HEK293 (cell line): Measurements from ENCODE around the gene C2orf42.

Source experiments
- CTCF ChIA-PET: fragments of 350-600 bp; formaldehyde crosslinking; extraction: SDS; loops from one replicate; lab custom pipeline; 2021; ENCODE audit warnings: antibody characterized with exemption; lab: Yijun Ruan, JAX
- POLR2A ChIA-PET: fragments of 300-600 bp; formaldehyde crosslinking; extraction: SDS; loops from one replicate; lab custom pipeline; 2020; ENCODE audit warnings: antibody characterized with exemption, inconsistent platforms; lab: Yijun Ruan, JAX
- H3K27ac ChIP-seq: fragments of 200-500 bp; sonication (Bioruptor generic); 2 replicates; pipeline ENCODE4 v1.5.1; 2014; ENCODE audit warnings: low read depth, low read length, control low read depth, inconsistent platforms; ENCODE audit errors: extremely low read depth
- H3K36me3 ChIP-seq, 2 experiments: fragments of 200-500 bp in 1 of 2; sonication (Bioruptor generic) in 1 of 2; 1 replicate in 1 of 2; 2 replicates in 1 of 2; pipeline ENCODE4 v1.5.1; 2014 to 2017; ENCODE audit warnings: inconsistent platforms in 2 of 2, low read length in 2 of 2; ENCODE audit not compliant: control insufficient read depth in 2 of 2, insufficient read depth in 1 of 2
- H3K4me1 ChIP-seq: fragments of 200-500 bp; sonication (Bioruptor generic); 2 replicates; pipeline ENCODE4 v1.5.1; 2014; ENCODE audit warnings: mild to moderate bottlenecking, low read length, inconsistent platforms; ENCODE audit not compliant: control insufficient read depth, insufficient read depth
- H3K4me3 ChIP-seq: 2 replicates; pipeline ENCODE4 v1.5.1; 2011; ENCODE audit warnings: low read depth, mild to moderate bottlenecking, control low read depth, low read length, moderate library complexity
- H3K9me3 ChIP-seq: fragments of 200-500 bp; sonication (Bioruptor generic); 2 replicates; pipeline ENCODE4 v1.5.1; 2014; ENCODE audit warnings: low read depth, low read length, inconsistent platforms; ENCODE audit not compliant: control insufficient read depth, insufficient read depth
- PRDM1 ChIP-seq: fragments of 450-650 bp; formaldehyde crosslinking; IDR thresholded peaks from 2 replicates; pipeline ENCODE4; 2016; ENCODE audit warnings: missing biosample characterization, missing genetic modification characterization
- SETDB1 ChIP-seq: IDR thresholded peaks from one replicate; pipeline ENCODE4 v1.6.1; 2017; ENCODE audit warnings: mild to moderate bottlenecking, low read length, moderate library complexity, mixed read lengths; ENCODE audit not compliant: insufficient read length
- SP7 ChIP-seq: fragments of 450-650 bp; formaldehyde crosslinking; IDR thresholded peaks from 2 replicates; pipeline ENCODE4 v1.5.1; 2016; ENCODE audit warnings: missing biosample characterization, missing genetic modification characterization
- ZBTB17 ChIP-seq: fragments of 450-650 bp; formaldehyde crosslinking; IDR thresholded peaks from 2 replicates; pipeline ENCODE4 v1.5.1; 2016; ENCODE audit warnings: missing biosample characterization, missing genetic modification characterization
- ZBTB48 ChIP-seq: fragments of 450-650 bp; formaldehyde crosslinking; IDR thresholded peaks from 2 replicates; pipeline ENCODE4 v1.5.1; 2016; ENCODE audit warnings: missing biosample characterization, missing genetic modification characterization
- ZBTB49 ChIP-seq: fragments of 450-650 bp; formaldehyde crosslinking; IDR thresholded peaks from 2 replicates; pipeline ENCODE4 v1.5.1; 2016; ENCODE audit warnings: missing biosample characterization, missing genetic modification characterization, low read depth
- ZBTB8A ChIP-seq: fragments of 450-650 bp; formaldehyde crosslinking; IDR thresholded peaks from 2 replicates; pipeline ENCODE4 v1.5.1; 2016; ENCODE audit warnings: missing biosample characterization, missing genetic modification characterization
- ZEB2 ChIP-seq: fragments of 450-650 bp; formaldehyde crosslinking; IDR thresholded peaks from 2 replicates; pipeline ENCODE4 v1.5.1; 2016; ENCODE audit warnings: missing biosample characterization, missing genetic modification characterization
- ZFHX2 ChIP-seq: fragments of 450-650 bp; formaldehyde crosslinking; conservative IDR thresholded peaks from 2 replicates; pipeline ENCODE4 v1.5.1; 2016; ENCODE audit warnings: missing biosample characterization, missing genetic modification characterization
- ZNF366 ChIP-seq: fragments of 450-650 bp; formaldehyde crosslinking; conservative IDR thresholded peaks from 2 replicates; pipeline ENCODE4 v1.5.1; 2016; ENCODE audit warnings: missing biosample characterization, missing genetic modification characterization
- ZNF426 ChIP-seq: fragments of 450-650 bp; formaldehyde crosslinking; IDR thresholded peaks from 2 replicates; pipeline ENCODE4 v1.5.1; 2017; ENCODE audit warnings: missing biosample characterization, missing genetic modification characterization, mild to moderate bottlenecking, inconsistent platforms, moderate library complexity
- ZNF600 ChIP-seq: fragments of 450-650 bp; formaldehyde crosslinking; IDR thresholded peaks from 2 replicates; pipeline ENCODE4 v1.5.1; 2016; ENCODE audit warnings: missing biosample characterization, missing genetic modification characterization
- ZNF670 ChIP-seq: fragments of 450-650 bp; formaldehyde crosslinking; IDR thresholded peaks from 2 replicates; pipeline ENCODE4 v1.5.1; 2016; ENCODE audit warnings: missing biosample characterization, missing genetic modification characterization, low read depth
- ZNF777 ChIP-seq: fragments of 450-650 bp; formaldehyde crosslinking; IDR thresholded peaks from 2 replicates; pipeline ENCODE4 v1.5.1; 2017; ENCODE audit warnings: missing biosample characterization, missing genetic modification characterization, borderline replicate concordance
- TF ChIP-seq, protein P1 (sequence below): fragments of 450-650 bp; formaldehyde crosslinking; IDR thresholded peaks from 2 replicates; pipeline ENCODE4 v1.5.1; 2016; ENCODE audit warnings: missing biosample characterization, missing genetic modification characterization
- TF ChIP-seq, protein P2 (sequence below): fragments of 450-650 bp; formaldehyde crosslinking; IDR thresholded peaks from 2 replicates; pipeline ENCODE4 v1.5.1; 2017; ENCODE audit warnings: missing biosample characterization, mild to moderate bottlenecking, missing genetic modification characterization, moderate library complexity
- TF ChIP-seq, protein P3 (sequence below): fragments of 450-650 bp; formaldehyde crosslinking; conservative IDR thresholded peaks from 2 replicates; pipeline ENCODE4 v1.5.1; 2016; ENCODE audit warnings: low read depth, missing biosample characterization, missing genetic modification characterization
- TF ChIP-seq, protein P4 (sequence below): fragments of 450-650 bp; formaldehyde crosslinking; IDR thresholded peaks from 2 replicates; pipeline ENCODE4 v1.5.1; 2017; ENCODE audit warnings: missing biosample characterization, missing genetic modification characterization
- TF ChIP-seq, protein P5 (sequence below): fragments of 450-650 bp; formaldehyde crosslinking; IDR thresholded peaks from 2 replicates; pipeline ENCODE4 v1.5.1; 2016; ENCODE audit warnings: missing biosample characterization, missing genetic modification characterization

Gene C2orf42

DNA sequence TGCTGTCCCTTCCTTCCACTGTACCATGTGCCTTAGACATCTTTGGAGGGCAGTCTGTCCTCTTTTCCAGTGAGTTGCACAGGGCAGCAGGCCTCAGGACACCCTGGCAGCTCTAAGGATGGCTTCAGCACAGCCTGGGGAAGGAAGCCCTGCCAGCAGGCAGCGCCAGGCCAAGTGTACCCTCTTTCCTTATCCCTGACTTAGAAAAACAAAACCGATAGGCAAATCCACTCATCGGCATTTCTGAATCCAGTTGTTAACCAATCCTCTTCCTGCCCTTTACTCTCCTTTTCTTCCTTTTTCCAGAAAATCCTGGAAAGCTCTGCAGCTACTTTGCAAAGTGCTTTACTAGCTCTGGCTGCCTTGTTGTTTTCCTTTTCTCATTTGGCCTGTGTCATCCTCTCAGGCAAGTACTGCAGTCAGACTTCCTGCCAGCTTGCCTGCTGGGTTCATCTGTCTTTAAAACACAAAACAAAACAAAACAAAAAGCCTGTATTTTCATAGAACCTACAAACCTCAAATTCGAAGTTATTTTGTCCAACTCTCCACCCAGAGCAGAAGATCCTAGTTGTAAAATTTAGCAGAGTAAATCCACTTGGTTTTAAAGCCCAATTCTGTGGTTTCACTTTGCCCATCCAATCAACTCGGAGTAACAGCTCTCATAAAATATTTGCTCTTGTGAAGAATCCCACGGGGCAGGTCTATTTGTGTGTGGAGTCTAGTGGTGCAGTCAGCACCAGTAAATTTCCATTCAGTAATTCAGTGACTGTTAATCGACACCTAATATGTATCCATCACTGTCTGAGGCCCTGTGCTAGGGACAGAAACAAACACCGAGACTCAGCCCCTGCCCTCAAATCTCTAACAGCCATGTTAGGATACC, 58.3 kb downstream of the C2orf42 start:
- ChIA-PET POLR2A (interaction anchor here (0.7 to 1.8 kb wide), 6 partner anchors 8 to 218 kb away, joined by 3 to 10 read pairs (median 6); partner anchors contain the start of genes C2orf42 and MXD1), CTCF (interaction anchor here (0.8 to 1.2 kb wide), 2 partner anchors 9 to 11 kb away, joined by 3 read pairs; no protein-coding TSS in a partner anchor)
- Histone ChIP-seq H3K36me3 (no peaks in the 10 kb centered on the region), H3K4me3 (no peak overlapping the region), H3K27ac (peak overlapping the region; percentile 92), H3K4me1 (peaks cover 26% of the 10 kb centered on the region), H3K9me3 (no peaks in the 10 kb centered on the region)
- TF ChIP-seq SETDB1, result peak; percentile 17
- no peak for TF ChIP-seq ZNF777 (tag by site-specific recombination)
- TF ChIP-seq ZBTB48 (tag by site-specific recombination), result peak; percentile 68; the same call in 1 of the 2 replicates
- TF ChIP-seq, protein P1, sequence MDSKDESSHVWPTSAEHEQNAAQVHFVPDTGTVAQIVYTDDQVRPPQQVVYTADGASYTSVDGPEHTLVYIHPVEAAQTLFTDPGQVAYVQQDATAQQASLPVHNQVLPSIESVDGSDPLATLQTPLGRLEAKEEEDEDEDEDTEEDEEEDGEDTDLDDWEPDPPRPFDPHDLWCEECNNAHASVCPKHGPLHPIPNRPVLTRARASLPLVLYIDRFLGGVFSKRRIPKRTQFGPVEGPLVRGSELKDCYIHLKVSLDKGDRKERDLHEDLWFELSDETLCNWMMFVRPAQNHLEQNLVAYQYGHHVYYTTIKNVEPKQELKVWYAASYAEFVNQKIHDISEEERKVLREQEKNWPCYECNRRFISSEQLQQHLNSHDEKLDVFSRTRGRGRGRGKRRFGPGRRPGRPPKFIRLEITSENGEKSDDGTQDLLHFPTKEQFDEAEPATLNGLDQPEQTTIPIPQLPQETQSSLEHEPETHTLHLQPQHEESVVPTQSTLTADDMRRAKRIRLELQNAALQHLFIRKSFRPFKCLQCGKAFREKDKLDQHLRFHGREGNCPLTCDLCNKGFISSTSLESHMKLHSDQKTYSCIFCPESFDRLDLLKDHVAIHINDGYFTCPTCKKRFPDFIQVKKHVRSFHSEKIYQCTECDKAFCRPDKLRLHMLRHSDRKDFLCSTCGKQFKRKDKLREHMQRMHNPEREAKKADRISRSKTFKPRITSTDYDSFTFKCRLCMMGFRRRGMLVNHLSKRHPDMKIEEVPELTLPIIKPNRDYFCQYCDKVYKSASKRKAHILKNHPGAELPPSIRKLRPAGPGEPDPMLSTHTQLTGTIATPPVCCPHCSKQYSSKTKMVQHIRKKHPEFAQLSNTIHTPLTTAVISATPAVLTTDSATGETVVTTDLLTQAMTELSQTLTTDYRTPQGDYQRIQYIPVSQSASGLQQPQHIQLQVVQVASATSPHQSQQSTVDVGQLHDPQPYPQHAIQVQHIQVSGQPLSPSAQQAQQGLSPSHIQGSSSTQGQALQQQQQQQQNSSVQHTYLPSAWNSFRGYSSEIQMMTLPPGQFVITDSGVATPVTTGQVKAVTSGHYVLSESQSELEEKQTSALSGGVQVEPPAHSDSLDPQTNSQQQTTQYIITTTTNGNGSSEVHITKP, result peak; percentile 68
- TF ChIP-seq ZBTB49 (tag by site-specific recombination), result no peak
- TF ChIP-seq, protein P2, sequence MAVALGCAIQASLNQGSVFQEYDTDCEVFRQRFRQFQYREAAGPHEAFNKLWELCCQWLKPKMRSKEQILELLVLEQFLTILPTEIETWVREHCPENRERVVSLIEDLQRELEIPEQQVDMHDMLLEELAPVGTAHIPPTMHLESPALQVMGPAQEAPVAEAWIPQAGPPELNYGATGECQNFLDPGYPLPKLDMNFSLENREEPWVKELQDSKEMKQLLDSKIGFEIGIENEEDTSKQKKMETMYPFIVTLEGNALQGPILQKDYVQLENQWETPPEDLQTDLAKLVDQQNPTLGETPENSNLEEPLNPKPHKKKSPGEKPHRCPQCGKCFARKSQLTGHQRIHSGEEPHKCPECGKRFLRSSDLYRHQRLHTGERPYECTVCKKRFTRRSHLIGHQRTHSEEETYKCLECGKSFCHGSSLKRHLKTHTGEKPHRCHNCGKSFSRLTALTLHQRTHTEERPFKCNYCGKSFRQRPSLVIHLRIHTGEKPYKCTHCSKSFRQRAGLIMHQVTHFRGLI, result 0 out of 2 replicates have a peak, but pooled peaks have one; percentile 11
- no peak for TF ChIP-seq ZFHX2
- 0 out of 2 replicates have a peak, but pooled peaks have one; percentile 37 for TF ChIP-seq ZNF600 (tag by site-specific recombination)
- peak; percentile 56 for TF ChIP-seq PRDM1
- no peak for TF ChIP-seq ZNF426 (tag by site-specific recombination)
- no peak for TF ChIP-seq SP7 (tag by site-specific recombination)
- TF ChIP-seq ZBTB17 (tag by site-specific recombination), result peak; percentile 93
- TF ChIP-seq, protein P3, sequence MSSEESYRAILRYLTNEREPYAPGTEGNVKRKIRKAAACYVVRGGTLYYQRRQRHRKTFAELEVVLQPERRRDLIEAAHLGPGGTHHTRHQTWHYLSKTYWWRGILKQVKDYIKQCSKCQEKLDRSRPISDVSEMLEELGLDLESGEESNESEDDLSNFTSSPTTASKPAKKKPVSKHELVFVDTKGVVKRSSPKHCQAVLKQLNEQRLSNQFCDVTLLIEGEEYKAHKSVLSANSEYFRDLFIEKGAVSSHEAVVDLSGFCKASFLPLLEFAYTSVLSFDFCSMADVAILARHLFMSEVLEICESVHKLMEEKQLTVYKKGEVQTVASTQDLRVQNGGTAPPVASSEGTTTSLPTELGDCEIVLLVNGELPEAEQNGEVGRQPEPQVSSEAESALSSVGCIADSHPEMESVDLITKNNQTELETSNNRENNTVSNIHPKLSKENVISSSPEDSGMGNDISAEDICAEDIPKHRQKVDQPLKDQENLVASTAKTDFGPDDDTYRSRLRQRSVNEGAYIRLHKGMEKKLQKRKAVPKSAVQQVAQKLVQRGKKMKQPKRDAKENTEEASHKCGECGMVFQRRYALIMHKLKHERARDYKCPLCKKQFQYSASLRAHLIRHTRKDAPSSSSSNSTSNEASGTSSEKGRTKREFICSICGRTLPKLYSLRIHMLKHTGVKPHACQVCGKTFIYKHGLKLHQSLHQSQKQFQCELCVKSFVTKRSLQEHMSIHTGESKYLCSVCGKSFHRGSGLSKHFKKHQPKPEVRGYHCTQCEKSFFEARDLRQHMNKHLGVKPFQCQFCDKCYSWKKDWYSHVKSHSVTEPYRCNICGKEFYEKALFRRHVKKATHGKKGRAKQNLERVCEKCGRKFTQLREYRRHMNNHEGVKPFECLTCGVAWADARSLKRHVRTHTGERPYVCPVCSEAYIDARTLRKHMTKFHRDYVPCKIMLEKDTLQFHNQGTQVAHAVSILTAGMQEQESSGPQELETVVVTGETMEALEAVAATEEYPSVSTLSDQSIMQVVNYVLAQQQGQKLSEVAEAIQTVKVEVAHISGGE (tag by site-specific recombination), result 0 out of 2 replicates have a peak, but pooled peaks have one; percentile 33
- 0 out of 2 replicates have a peak, but pooled peaks have one; percentile 35 for TF ChIP-seq ZEB2 (tag by site-specific recombination)
- TF ChIP-seq, protein P4, sequence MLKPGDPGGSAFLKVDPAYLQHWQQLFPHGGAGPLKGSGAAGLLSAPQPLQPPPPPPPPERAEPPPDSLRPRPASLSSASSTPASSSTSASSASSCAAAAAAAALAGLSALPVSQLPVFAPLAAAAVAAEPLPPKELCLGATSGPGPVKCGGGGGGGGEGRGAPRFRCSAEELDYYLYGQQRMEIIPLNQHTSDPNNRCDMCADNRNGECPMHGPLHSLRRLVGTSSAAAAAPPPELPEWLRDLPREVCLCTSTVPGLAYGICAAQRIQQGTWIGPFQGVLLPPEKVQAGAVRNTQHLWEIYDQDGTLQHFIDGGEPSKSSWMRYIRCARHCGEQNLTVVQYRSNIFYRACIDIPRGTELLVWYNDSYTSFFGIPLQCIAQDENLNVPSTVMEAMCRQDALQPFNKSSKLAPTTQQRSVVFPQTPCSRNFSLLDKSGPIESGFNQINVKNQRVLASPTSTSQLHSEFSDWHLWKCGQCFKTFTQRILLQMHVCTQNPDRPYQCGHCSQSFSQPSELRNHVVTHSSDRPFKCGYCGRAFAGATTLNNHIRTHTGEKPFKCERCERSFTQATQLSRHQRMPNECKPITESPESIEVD (tag by site-specific recombination), result peak; percentile 86
- TF ChIP-seq, protein P5, sequence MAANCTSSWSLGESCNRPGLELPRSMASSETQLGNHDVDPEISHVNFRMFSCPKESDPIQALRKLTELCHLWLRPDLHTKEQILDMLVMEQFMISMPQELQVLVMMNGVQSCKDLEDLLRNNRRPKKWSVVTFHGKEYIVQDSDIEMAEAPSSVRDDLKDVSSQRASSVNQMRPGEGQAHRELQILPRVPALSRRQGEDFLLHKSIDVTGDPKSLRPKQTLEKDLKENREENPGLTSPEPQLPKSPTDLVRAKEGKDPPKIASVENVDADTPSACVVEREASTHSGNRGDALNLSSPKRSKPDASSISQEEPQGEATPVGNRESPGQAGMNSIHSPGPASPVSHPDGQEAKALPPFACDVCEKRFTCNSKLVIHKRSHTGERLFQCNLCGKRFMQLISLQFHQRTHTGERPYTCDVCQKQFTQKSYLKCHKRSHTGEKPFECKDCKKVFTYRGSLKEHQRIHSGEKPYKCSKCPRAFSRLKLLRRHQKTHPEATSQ (tag by site-specific recombination), result no peak
- TF ChIP-seq ZBTB8A (tag by site-specific recombination), result 0 out of 2 replicates have a peak, but pooled peaks have one; percentile 15
- TF ChIP-seq ZNF366, result 0 out of 2 replicates have a peak, but pooled peaks have one; percentile 13
- TF ChIP-seq ZNF670 (tag by site-specific recombination), result no peak
